Large intestine (tissue), 3 donors: ENCODE data around the gene METTL4. TPM values are rescaled to one million over a fixed set of nuclear protein-coding genes. Genes with fewer than 3 reads are reported as not detected.

ENCODE experiments used
- DNase-seq, 2 donors: peaks; one replicate each; pipeline versions ENCODE4 v3.0.0 to v3.0.0-alpha.2; 2013
- H3K27ac ChIP-seq: one replicate; pipeline ENCODE4 v1.5.1; 2013; ENCODE audit warnings: low read length
- H3K27me3 ChIP-seq: 2 replicates; pipeline ENCODE4 v1.6.1; 2013; ENCODE audit warnings: low read length; ENCODE audit not compliant: control insufficient read depth, insufficient read depth
- H3K36me3 ChIP-seq: 2 replicates; pipeline ENCODE4 v1.6.1; 2013; ENCODE audit warnings: low read length; ENCODE audit not compliant: control insufficient read depth, insufficient read depth
- H3K4me1 ChIP-seq: one replicate; pipeline ENCODE4 v1.6.1; 2013; ENCODE audit warnings: low read length; ENCODE audit not compliant: control insufficient read depth, insufficient read depth
- H3K4me3 ChIP-seq: one replicate; pipeline ENCODE4 v1.5.1; 2013; ENCODE audit warnings: low read length
- H3K9me3 ChIP-seq: one replicate; pipeline ENCODE4 v1.6.1; 2013; ENCODE audit warnings: mild to moderate bottlenecking, low read depth, low read length, moderate library complexity; ENCODE audit not compliant: control insufficient read depth
- WGBS: methylation state at CpG from one replicate; pipeline ENCODE4 v1.1.5; 2013; ENCODE audit warnings: low lambda C conversion rate; ENCODE audit not compliant: insufficient coverage; 5-methylcytosine and 5-hydroxymethylcytosine counted together
- polyA plus RNA-seq: library from polyadenylated mRNA; unstranded; fragments of 120-200 nt; gene quantifications from one replicate; pipeline ENCODE4 v1.2.1, GENCODE V29; 2013

The METTL4 gene
- polyA plus RNA-seq, 1 donor: 13.3 TPM

DNA sequence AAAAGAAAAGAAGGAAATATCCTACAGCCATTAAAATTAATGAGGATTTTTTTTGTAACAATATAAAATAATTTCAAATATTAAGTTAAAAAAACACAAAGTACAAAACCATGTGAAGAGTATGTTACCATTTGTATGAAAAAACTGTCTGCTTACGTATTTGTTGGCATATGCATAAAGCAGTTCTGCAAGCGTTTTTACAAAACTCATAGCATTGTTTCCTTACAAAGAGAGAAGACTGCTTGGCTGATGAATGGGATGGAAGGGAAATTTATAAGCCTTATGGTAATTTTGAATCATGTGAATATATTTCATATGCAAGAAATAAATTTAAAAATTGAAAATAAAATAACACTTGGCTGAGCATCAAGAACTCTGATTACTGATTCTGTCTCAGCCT is 63.1 kb downstream of the METTL4 start:
- no peak overlapping the region for H3K4me3 ChIP-seq
- WGBS: 100% methylated on average over 2 of the region's 2 CpGs
- DNase-seq: no peak
- no peak overlapping the region for H3K27ac ChIP-seq
- no peaks in the 10 kb centered on the region for H3K9me3 ChIP-seq
- no peaks in the 10 kb centered on the region for H3K27me3 ChIP-seq
- no peaks in the 10 kb centered on the region for H3K4me1 ChIP-seq
- H3K36me3 ChIP-seq: no peaks in the 10 kb centered on the region

GRCh38 chr18:2504642-2505041 is 66.7 kb downstream of the METTL4 start:
- H3K27me3 ChIP-seq: no peaks in the 10 kb centered on the region
- H3K4me1 ChIP-seq: no peaks in the 10 kb centered on the region
- H3K4me3 ChIP-seq: no peak overlapping the region
- no peaks in the 10 kb centered on the region for H3K36me3 ChIP-seq
- WGBS: 86% methylated on average over 1 of the region's 1 CpG
- no peak for DNase-seq
- no peak overlapping the region for H3K27ac ChIP-seq
- H3K9me3 ChIP-seq: no peaks in the 10 kb centered on the region

DNA sequence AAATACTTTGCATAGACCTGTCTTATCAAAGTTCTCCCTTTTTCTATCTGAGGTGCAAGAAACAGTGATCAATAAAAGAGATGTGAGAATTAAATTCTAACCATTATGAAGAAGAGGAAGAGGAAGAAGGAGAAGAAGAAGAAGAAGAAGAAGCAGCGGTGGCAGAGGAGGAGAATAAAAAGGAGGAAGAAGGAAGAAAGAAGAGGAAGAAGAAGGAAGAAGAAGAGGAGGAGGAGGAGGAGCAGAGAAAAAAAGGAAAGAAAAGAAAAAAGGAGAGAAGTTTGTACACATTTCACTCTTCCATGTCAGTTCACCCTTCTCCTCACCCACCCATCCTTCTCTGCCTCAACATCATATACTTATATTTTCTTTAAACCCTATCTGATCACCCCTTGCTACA is 68.4 kb downstream of the METTL4 start:
- WGBS: 89% methylated on average over 1 of the region's 1 CpG
- no peaks in the 10 kb centered on the region for H3K4me1 ChIP-seq
- no peaks in the 10 kb centered on the region for H3K9me3 ChIP-seq
- no peaks in the 10 kb centered on the region for H3K27me3 ChIP-seq
- no peaks in the 10 kb centered on the region for H3K36me3 ChIP-seq
- no peak overlapping the region for H3K27ac ChIP-seq
- H3K4me3 ChIP-seq: no peak overlapping the region
- DNase-seq: no peak

- no peaks in the 10 kb centered on the region for H3K27me3 ChIP-seq
- no CpG with 5 or more reads among the region's 3 CpGs for WGBS
- H3K4me3 ChIP-seq: no peak overlapping the region
- H3K36me3 ChIP-seq: no peaks in the 10 kb centered on the region
- no peak for DNase-seq
- H3K9me3 ChIP-seq: no peaks in the 10 kb centered on the region
- no peaks in the 10 kb centered on the region for H3K4me1 ChIP-seq
- H3K27ac ChIP-seq: no peak overlapping the region
Observed at GRCh38 chr18:2502394-2502793, 68.9 kb downstream of the METTL4 start.

- Histone ChIP-seq H3K27ac (no peak overlapping the region), H3K36me3 (no peaks in the 10 kb centered on the region), H3K4me3 (no peak overlapping the region), H3K9me3 (no peaks in the 10 kb centered on the region), H3K4me1 (no peaks in the 10 kb centered on the region), H3K27me3 (no peaks in the 10 kb centered on the region)
- no peak for DNase-seq
- WGBS: no CpG with 5 or more reads among the region's 3 CpGs
Observed at GRCh38 chr18:2497797-2498196, 73.5 kb downstream of the METTL4 start.

DNA sequence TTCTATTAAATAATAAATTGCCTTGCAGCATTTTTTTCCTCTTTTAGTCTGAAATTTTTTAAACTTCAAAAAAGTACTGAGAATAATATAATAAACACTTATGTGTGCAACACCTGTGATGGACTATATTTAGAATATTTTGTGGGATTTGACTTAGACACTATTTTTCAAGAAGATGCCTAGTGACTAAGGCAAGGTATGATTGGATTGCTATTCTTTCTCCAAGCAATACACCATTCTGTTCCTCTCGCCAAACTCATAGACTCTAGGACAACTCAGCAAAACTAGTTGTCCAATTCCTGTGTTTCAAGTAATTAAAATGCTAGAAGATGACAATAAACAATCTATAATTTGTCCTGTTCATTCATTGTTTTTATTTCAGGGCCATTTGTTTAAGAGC is 75.9 kb downstream of the METTL4 start:
- Histone ChIP-seq H3K4me3 (no peak overlapping the region), H3K9me3 (no peaks in the 10 kb centered on the region), H3K36me3 (no peaks in the 10 kb centered on the region), H3K27ac (no peak overlapping the region), H3K4me1 (no peaks in the 10 kb centered on the region), H3K27me3 (no peaks in the 10 kb centered on the region)
- no peak for DNase-seq
- no CpG with 5 or more reads among the region's 1 CpG for WGBS

DNA sequence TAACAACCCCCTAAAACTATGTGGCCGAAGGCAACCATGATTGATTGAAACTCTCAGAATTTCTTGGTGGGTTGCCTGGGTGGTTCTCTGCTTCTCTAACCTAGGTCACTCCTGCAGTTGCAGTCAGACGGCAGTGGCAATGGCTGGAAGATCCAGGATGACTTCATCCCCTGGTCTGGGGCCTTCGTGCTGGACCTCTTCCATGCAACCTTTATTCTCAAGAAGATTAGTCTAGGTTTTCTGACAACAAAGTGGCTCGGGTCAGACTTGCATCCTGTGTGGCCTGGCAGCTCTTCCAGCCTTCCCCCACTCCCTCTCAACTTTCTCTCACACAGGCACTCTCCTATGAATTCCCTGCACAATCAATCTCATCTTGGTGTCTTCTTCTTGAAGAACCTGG is 76.4 kb downstream of the METTL4 start:
- Histone ChIP-seq H3K9me3 (no peaks in the 10 kb centered on the region), H3K27me3 (no peaks in the 10 kb centered on the region), H3K36me3 (no peaks in the 10 kb centered on the region), H3K4me3 (no peak overlapping the region), H3K27ac (no peak overlapping the region), H3K4me1 (no peaks in the 10 kb centered on the region)
- 80% methylated on average over 1 of the region's 4 CpGs for WGBS
- DNase-seq: no peak

Other genes starting within 250 kb of the METTL4 start
- gene NDC80, start 52 bp upstream of the METTL4 start, polyA plus RNA-seq: 11.8 TPM
- gene SMCHD1, start 84.2 kb upstream of the METTL4 start, polyA plus RNA-seq: 42.7 TPM